MM.1S (cell line): ENCODE data around the gene ADAMTS6.

Experiments
- DNase-seq: peaks from one replicate; pipeline ENCODE4 v3.0.0-alpha.2; 2015
- H2AFZ ChIP-seq: fragments of 300-600 bp; sonication (generic); 2 replicates; pipeline ENCODE4 v1.6.0; 2016; ENCODE audit warnings: antibody characterized with exemption, low read length
- H3F3A ChIP-seq: fragments of 300-600 bp; sonication (generic); 2 replicates; pipeline ENCODE4 v1.6.1; 2016; ENCODE audit warnings: mild to moderate bottlenecking, antibody characterized with exemption, low read length, moderate library complexity, mixed read lengths; ENCODE audit not compliant: insufficient read depth
- H3K27ac ChIP-seq: fragments of 300-600 bp; sonication (generic); 2 replicates; pipeline ENCODE4 v1.5.1; 2016; ENCODE audit warnings: mild to moderate bottlenecking, low read length
- H3K27me3 ChIP-seq: fragments of 300-600 bp; sonication (generic); replicated peaks from 2 replicates; pipeline ENCODE4 v1.6.0; 2016; ENCODE audit warnings: low read length; ENCODE audit not compliant: insufficient read depth
- H3K36me3 ChIP-seq: fragments of 300-600 bp; sonication (generic); replicated peaks from 2 replicates; pipeline ENCODE4 v1.6.1; 2016; ENCODE audit warnings: mild to moderate bottlenecking, low read length, mixed read lengths; ENCODE audit not compliant: insufficient read depth
- H3K4me1 ChIP-seq: fragments of 300-600 bp; sonication (generic); 2 replicates; pipeline ENCODE4 v1.6.1; 2016; ENCODE audit warnings: low read length, mixed read lengths
- H3K4me2 ChIP-seq: fragments of 300-600 bp; sonication (generic); 2 replicates; pipeline ENCODE4 v1.6.0; 2016; ENCODE audit warnings: low read depth, low read length
- H3K4me3 ChIP-seq: fragments of 300-600 bp; sonication (generic); 2 replicates; pipeline ENCODE4 v1.5.1; 2016; ENCODE audit warnings: low read length, mixed read lengths
- H3K79me2 ChIP-seq: fragments of 300-600 bp; sonication (generic); 2 replicates; pipeline ENCODE4 v1.6.1; 2016; ENCODE audit warnings: mixed run types, low read length, mixed read lengths
- H3K9ac ChIP-seq: fragments of 300-600 bp; sonication (generic); 2 replicates; pipeline ENCODE4 v1.6.1; 2016; ENCODE audit warnings: low read length, mixed read lengths
- H3K9me2 ChIP-seq: fragments of 300-600 bp; sonication (generic); replicated peaks from 2 replicates; pipeline ENCODE4 v1.6.1; 2016; ENCODE audit warnings: mild to moderate bottlenecking, low read length, mixed read lengths; ENCODE audit not compliant: insufficient read depth
- H3K9me3 ChIP-seq: fragments of 300-600 bp; sonication (generic); replicated peaks from 2 replicates; pipeline ENCODE4 v1.6.1; 2016; ENCODE audit warnings: mild to moderate bottlenecking, low read length, mixed read lengths; ENCODE audit not compliant: insufficient read depth
- H4K20me1 ChIP-seq: fragments of 300-600 bp; sonication (generic); 2 replicates; pipeline ENCODE4 v1.6.1; 2016; ENCODE audit warnings: mild to moderate bottlenecking, low read length, moderate library complexity, mixed read lengths; ENCODE audit not compliant: insufficient read depth
- CTCF ChIP-seq: fragments of 300-600 bp; sonication (generic); IDR thresholded peaks from 2 replicates; pipeline ENCODE4 v1.5.1; 2016; ENCODE audit warnings: antibody characterized with exemption, low read length, mixed read lengths
- EZH2 ChIP-seq: fragments of 300-600 bp; sonication (generic); optimal IDR thresholded peaks from 2 replicates; pipeline ENCODE3; 2017; ENCODE audit warnings: low read depth, mild to moderate bottlenecking, antibody characterized with exemption, low read length, mixed read lengths
- EZH2phosphoT487 ChIP-seq: fragments of 300-600 bp; sonication (generic); IDR thresholded peaks from 2 replicates; pipeline ENCODE4 v1.6.1; 2018; ENCODE audit warnings: antibody characterized with exemption, low read length

Gene ADAMTS6

GRCh38 chr5:65127161-65127901, 354.4 kb downstream of the ADAMTS6 start:
- Histone ChIP-seq H3K36me3 (no peaks in the 10 kb centered on the region), H3K9me2 (no peaks in the 10 kb centered on the region), H3K9me3 (no peaks in the 10 kb centered on the region), H3K4me2 (no peak overlapping the region), H2AFZ (no peak overlapping the region), H3K4me3 (no peak overlapping the region), H3K9ac (no peak overlapping the region), H3K27ac (no peak overlapping the region), H3F3A (no peaks in the 10 kb centered on the region), H3K79me2 (no peaks in the 10 kb centered on the region), H4K20me1 (no peaks in the 10 kb centered on the region), H3K27me3 (no peaks in the 10 kb centered on the region), H3K4me1 (no peaks in the 10 kb centered on the region)
- TF ChIP-seq EZH2, result no peak
- TF ChIP-seq CTCF, result no peak
- TF ChIP-seq EZH2phosphoT487, result no peak
- no peak for DNase-seq

- Histone ChIP-seq H3K9me3 (no peaks in the 10 kb centered on the region), H3K27me3 (no peaks in the 10 kb centered on the region), H3K9me2 (no peaks in the 10 kb centered on the region), H3K27ac (no peak overlapping the region), H3K4me1 (no peaks in the 10 kb centered on the region), H3F3A (no peaks in the 10 kb centered on the region), H3K79me2 (no peaks in the 10 kb centered on the region), H3K4me3 (no peak overlapping the region), H4K20me1 (no peaks in the 10 kb centered on the region), H3K4me2 (no peak overlapping the region), H3K36me3 (no peaks in the 10 kb centered on the region), H3K9ac (no peak overlapping the region), H2AFZ (no peak overlapping the region)
- DNase-seq, result no peak
- TF ChIP-seq EZH2 (no peak), EZH2phosphoT487 (no peak), CTCF (no peak)
Measured at GRCh38 chr5:65126542-65127069, 355.1 kb downstream of the ADAMTS6 start.

- Histone ChIP-seq H3K4me2 (no peak overlapping the region), H3K9me3 (no peaks in the 10 kb centered on the region), H3F3A (no peaks in the 10 kb centered on the region), H3K4me1 (no peaks in the 10 kb centered on the region), H3K27me3 (no peaks in the 10 kb centered on the region), H2AFZ (no peak overlapping the region), H3K27ac (no peak overlapping the region), H3K79me2 (no peaks in the 10 kb centered on the region), H3K4me3 (no peak overlapping the region), H3K9me2 (no peaks in the 10 kb centered on the region), H3K36me3 (no peaks in the 10 kb centered on the region), H4K20me1 (no peaks in the 10 kb centered on the region), H3K9ac (no peak overlapping the region)
- DNase-seq, result no peak
- TF ChIP-seq EZH2phosphoT487 (no peak), EZH2 (no peak), CTCF (no peak)
Measured at GRCh38 chr5:65125591-65126541, 355.9 kb downstream of the ADAMTS6 start.
